Ishikawa (cell line): ENCODE measurements around the gene ZGPAT.

Experiments
- CEBPB ChIP-seq: IDR thresholded peaks from 2 replicates; pipeline ENCODE4 v1.6.1; 2012
- CREB1 ChIP-seq: IDR thresholded peaks from 2 replicates; pipeline ENCODE4 v1.6.1; 2012; ENCODE audit warnings: low read depth
- EGR1 ChIP-seq: IDR thresholded peaks from 2 replicates; pipeline ENCODE4 v1.6.1; 2012
- EP300 ChIP-seq: IDR thresholded peaks from 2 replicates; pipeline ENCODE4 v1.6.1; 2012; ENCODE audit warnings: borderline replicate concordance
- FOXM1 ChIP-seq: IDR thresholded peaks from 2 replicates; pipeline ENCODE4 v1.6.1; 2012; ENCODE audit warnings: low read depth, borderline replicate concordance
- MAX ChIP-seq: IDR thresholded peaks from 2 replicates; pipeline ENCODE4 v1.6.1; 2012
- NFIC ChIP-seq: IDR thresholded peaks from 2 replicates; pipeline ENCODE4 v1.6.1; 2012
- RAD21 ChIP-seq: IDR thresholded peaks from 2 replicates; pipeline ENCODE4 v1.6.1; 2012; ENCODE audit warnings: low read depth
- REST ChIP-seq: IDR thresholded peaks from 2 replicates; pipeline ENCODE4 v1.6.1; 2012; ENCODE audit warnings: low read depth, mild to moderate bottlenecking
- TAF1 ChIP-seq: IDR thresholded peaks from 2 replicates; pipeline ENCODE4 v1.6.1; 2012; ENCODE audit warnings: low read depth, mild to moderate bottlenecking
- TCF12 ChIP-seq: IDR thresholded peaks from 2 replicates; pipeline ENCODE4 v1.6.1; 2012; ENCODE audit warnings: low read depth
- TEAD4 ChIP-seq: IDR thresholded peaks from 2 replicates; pipeline ENCODE4 v1.6.1; 2012
- USF1 ChIP-seq: IDR thresholded peaks from 2 replicates; pipeline ENCODE4 v1.6.1; 2012
- YY1 ChIP-seq: IDR thresholded peaks from 2 replicates; pipeline ENCODE4 v1.6.1; 2012; ENCODE audit warnings: low read depth
- ZBTB7A ChIP-seq: IDR thresholded peaks from 2 replicates; pipeline ENCODE4 v1.6.1; 2012; ENCODE audit warnings: low read depth

Gene ZGPAT

GRCh38 chr20:63661108-63661507, 46.7 kb upstream of the ZGPAT start:
- no peak for TF ChIP-seq CEBPB
- no peak for TF ChIP-seq TCF12
- no peak for TF ChIP-seq NFIC
- TF ChIP-seq USF1, result no peak
- no peak for TF ChIP-seq CREB1
- TF ChIP-seq FOXM1, result no peak
- TF ChIP-seq ZBTB7A, result no peak
- no peak for TF ChIP-seq YY1
- TF ChIP-seq EGR1, result no peak
- TF ChIP-seq EP300, result no peak
- TF ChIP-seq REST, result no peak
- no peak for TF ChIP-seq TAF1
- no peak for TF ChIP-seq RAD21
- TF ChIP-seq MAX, result no peak
- no peak for TF ChIP-seq TEAD4

- no peak for TF ChIP-seq CEBPB
- no peak for TF ChIP-seq MAX
- no peak for TF ChIP-seq USF1
- TF ChIP-seq ZBTB7A, result no peak
- TF ChIP-seq NFIC, result no peak
- TF ChIP-seq TAF1, result no peak
- TF ChIP-seq CREB1, result no peak
- TF ChIP-seq EGR1, result no peak
- TF ChIP-seq RAD21, result no peak
- no peak for TF ChIP-seq EP300
- TF ChIP-seq TEAD4, result no peak
- TF ChIP-seq YY1, result no peak
These were observed 45.7 kb upstream of the ZGPAT start for GRCh38 chr20:63661959-63662812.

- TF ChIP-seq CREB1 (no peak), CEBPB (no peak), TCF12 (no peak), ZBTB7A (no peak), TAF1 (no peak), EP300 (no peak), REST (no peak), MAX (no peak), EGR1 (no peak), TEAD4 (no peak), NFIC (no peak), FOXM1 (no peak), USF1 (no peak), YY1 (no peak), RAD21 (no peak)
These were observed 45.0 kb upstream of the ZGPAT start for GRCh38 chr20:63662813-63663189.

- TF ChIP-seq CREB1 (no peak), MAX (no peak), FOXM1 (no peak)
These were observed 44.3 kb upstream of the ZGPAT start for GRCh38 chr20:63663332-63664066.
